ENCODE measurements around the gene CSF2.

Gene CSF2

DNA sequence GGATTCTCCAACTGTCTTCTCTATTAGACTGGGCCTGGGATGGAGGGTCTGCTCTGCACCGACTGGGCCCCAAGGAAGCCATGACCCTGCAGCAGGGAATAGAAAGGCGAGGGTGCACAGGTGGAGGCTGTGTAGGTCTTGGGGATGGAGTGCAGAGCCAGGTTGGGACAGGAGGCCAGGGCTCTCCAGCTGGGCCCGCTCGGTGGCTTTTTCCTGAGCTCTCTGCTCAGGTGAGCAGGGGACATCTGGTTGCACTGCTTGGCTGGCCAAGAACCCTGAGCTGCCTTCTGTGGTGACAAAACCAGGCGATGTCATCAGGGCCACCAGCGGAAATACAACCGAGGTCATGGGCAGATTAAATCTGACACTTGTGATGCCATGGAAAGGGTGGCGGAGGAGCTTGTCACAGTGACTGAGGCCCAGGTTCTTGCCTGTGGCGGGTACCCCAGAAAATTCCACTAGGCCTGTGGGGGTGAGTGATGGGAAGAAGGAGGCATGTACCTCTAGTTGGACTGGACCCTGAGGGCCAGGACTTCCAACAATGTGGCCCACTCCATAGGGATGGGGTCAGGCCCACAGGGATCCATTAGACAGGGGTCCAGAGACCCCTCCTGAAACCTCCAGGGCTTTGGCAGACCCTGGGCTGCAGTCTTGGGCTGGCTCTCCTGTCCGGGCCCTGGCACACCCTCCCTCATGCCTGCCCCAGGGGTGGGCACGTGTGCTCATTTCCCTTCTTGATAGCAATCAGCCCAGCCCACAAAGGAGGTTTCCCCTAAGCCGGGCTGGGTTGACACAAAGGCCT, 17.6 kb upstream of the CSF2 start:
- no peak for DNase-seq

DNA sequence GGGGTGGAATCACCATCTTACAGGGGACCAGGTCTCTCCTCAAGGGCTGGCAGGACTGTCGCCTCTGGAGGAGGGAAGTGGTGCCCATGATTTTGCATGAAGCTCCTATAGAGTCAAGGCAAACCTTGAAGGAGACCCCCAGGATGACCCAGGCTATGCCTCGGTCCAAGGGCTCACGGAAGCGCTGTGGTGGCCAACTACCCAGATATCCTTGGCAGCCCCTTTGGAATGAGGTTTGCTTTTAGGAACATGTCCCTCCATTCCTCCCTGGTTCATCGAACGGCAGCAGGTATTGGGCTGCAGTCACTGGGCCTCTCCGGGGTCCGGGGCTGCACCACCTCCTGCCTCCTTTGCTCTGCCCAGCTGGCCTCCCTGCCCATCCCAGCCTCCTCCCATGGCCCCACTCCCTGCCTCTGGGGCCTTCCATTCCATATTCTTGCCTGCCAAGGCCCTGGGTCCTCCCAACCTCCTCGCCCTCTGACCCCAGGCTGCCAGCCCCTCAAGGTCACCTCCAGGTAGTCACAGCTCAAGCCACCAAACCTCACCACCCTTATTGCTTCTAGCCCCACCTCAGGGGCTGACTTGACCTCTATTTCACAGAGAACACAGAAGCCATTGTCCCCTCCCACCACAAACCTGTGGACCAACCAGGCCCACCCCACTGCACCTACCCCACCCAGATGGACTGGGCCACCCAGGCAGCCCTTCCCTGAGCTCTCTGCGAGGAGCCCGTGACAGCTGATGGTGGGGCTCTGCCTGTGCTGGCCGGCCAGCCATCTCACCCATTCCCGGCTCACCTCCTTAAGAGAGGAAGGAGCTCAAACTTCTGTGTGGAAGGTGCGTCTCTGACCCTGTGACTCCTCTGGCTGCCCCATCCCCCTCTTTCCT, 16.7 kb upstream of the CSF2 start:
- DNase-seq, result no peak

DNA sequence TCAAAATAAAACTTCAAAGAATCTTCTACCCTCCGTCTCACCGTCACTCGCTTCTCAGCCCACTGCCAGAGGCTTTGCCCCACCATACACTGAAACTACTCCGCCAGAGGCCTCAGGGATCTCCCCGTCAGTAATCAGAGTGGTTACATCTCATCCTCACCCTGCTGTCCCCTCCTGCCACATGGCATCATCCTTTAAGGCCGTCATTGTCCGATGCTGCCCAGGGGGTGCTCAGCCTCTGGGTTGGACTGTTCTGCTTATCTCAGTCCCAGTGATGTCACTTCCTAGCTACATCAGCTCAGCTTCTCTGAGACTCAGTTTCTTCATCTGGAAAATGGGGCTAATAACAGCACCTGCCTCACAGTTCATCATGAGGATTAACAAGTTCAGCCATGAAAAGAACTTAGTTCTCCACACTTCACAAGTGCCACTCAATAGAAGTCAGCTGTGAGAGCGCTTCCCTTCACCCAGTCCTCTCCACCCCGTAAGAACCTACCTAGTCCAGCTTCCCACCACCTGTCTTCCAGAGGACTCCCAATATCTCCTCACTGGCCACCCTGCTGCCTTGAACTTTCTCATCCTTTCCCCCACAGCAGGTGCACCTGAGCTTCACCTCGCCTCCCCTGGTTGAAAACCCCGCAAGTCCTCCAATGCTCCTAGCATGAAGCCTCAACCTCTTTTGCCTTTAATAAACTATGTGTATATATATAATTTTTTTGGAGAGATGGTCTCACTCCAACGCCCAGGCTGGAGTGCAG, 15.9 kb upstream of the CSF2 start:
- DNase-seq, result no peak

DNA sequence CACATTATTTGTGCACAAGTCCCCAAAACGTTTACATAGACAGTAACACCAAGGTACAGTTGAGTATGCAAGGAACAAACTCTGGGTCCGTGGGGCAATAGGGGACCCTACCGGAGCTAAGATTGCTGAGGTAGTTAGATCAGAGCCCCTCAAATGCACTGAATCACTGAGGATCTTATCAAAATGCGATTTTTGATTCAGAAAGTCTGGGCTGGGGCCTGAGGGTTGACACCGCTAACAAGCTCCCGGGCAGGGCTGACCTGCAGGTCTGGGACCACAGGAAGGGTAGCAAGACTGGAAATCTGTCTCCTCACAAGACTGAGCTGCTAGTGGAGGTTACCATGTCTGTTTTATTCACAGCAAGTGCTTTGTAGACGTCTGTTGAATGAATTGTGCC, 14.9 kb upstream of the CSF2 start:
- no peak for DNase-seq

DNA sequence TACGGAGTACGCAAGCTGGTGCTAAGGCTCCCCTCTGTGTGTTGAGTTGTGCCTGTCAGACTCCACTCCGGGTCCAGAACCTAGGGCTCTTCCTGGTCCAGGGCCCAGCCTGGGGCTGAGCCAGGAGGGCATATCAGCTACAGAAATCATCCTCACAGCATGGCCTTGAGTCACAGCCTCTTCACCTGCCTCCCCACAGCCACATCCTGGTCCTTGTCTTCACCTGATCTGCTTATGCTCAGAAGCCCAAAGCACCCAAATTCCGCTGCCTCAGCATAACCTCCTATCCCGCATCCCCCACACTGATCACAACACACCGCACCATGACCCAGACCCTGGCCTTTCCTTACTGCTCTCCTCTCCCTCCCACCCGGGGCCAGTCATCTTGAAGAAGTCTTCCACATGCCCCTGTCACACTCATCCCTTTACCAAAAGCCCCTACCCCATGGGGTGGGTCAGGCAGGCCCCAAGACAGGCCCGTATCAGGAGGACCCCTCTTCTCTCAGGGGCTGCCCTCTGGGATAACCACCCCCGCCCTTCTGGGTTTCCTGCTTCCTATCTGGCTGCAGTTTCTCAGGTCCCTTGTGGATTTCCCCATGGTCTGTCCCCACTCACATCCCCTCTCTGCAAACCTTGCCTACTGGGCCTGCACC, 14.4 kb upstream of the CSF2 start:
- DNase-seq, result no peak

DNA sequence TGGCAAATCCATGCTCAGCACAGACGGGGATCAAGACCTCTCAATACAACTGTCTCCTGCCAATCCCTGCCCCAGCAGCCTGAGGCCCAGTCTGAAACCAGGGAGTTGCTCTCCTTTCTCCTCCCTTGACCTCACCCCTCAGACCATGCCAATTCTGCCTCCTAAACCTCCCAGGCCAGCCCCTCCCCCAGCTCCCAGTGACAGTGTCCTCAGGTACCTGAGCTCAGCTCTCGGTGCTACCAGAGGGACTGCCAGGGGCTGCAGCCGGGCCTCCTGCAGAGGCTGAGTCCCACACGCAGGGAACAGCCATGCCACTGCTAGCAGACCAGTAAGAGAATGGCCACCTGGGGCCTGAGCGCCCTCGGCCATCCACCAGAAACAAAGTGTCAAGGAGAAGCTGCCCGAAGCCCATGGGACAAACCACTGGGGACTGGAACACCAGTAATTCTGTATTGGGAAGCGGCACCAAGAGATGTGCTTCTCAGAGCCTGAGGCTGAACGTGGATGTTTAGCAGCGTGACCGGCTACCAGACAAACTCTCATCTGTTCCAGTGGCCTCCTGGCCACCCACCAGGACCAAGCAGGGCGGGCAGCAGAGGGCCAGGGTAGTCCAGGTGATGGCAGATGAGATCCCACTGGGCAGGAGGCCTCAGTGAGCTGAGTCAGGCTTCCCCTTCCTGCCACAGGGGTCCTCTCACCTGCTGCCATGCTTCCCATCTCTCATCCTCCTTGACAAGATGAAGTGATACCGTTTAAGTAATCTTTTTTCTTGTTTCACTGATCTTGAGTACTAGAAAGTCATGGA, 13.7 kb upstream of the CSF2 start:
- no peak for DNase-seq

DNA sequence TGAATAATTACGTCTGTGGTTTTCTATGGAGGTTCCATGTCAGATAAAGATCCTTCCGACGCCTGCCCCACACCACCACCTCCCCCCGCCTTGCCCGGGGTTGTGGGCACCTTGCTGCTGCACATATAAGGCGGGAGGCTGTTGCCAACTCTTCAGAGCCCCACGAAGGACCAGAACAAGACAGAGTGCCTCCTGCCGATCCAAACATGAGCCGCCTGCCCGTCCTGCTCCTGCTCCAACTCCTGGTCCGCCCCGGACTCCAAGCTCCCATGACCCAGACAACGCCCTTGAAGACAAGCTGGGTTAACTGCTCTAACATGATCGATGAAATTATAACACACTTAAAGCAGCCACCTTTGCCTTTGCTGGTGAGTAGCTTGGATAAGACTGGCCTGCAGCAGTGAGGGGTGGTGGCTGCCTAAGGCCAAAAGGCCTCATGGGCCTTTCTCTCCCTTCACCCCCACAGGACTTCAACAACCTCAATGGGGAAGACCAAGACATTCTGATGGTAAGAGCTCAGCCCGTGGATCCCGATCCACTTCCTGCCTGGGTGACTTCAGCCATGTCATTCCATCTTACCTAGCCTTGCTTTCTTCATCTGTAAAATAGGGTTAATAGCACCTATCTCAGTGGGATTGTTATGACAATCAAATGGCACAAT, 13.0 kb upstream of the CSF2 start, which contains the start of gene IL3:
Gene IL3, plus strand, starts transcription at position 155 of the 661 bp plus-strand sequence. Its CDS starts 52 bp downstream, at position 207.
- no peak for DNase-seq

DNA sequence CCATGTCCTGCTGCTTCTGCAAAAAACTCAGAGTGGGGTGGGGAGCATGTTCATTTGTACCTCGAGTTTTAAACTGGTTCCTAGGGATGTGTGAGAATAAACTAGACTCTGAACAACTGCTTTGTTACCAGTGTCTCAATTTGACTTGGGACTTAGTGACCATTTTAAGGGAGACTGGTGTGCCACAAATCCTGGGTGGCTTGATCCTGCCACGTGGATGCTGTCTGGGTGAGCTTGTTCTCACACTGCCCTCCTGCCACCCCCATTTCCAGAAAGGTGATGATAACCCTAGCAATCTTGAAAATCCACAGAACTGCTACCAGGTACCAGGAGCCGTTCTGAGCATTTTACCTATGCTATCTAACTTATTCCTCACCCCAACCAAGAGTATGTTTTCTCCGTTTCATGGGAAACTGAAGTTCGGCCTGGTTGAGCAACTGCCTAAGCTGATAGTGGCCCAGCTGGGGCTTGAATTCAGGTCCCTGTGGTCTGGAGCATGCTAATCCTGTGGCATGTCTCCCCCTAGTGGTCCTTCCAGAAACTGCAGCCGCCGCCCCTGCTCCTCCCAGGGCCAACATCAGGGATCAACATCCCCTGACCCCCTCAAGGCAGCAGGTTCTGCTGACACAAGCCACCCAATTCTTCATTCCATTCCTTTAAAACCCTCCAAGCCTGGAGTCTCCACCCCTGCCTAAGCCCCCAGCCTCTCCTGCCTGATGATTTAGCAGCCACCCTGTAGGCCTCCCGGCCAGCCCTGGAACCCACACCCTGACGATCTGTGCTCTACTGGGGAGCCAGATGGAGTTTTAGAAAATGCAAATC, 10.3 kb upstream of the CSF2 start:
- DNase-seq, result peak; percentile 1

DNA sequence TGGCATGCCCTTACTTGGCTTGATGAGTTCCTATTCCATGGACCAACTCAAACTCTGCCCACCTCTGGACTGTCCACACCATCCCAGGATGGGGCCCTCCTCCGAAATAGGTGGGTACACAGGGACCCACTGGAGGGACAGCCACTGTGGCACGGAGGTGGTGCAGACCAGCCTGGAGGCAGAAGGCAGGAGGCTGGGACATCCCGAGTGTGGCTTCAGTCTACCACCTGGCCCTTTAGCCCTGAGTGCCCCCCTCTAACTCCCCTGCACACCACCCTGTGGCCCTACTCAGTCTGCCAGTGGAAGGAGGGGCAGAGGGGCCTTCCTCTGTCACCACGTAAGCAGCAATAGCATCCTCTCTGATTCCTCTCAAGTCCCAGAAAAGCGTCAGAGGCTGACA, 9.4 kb upstream of the CSF2 start:
- no peak for DNase-seq

DNA sequence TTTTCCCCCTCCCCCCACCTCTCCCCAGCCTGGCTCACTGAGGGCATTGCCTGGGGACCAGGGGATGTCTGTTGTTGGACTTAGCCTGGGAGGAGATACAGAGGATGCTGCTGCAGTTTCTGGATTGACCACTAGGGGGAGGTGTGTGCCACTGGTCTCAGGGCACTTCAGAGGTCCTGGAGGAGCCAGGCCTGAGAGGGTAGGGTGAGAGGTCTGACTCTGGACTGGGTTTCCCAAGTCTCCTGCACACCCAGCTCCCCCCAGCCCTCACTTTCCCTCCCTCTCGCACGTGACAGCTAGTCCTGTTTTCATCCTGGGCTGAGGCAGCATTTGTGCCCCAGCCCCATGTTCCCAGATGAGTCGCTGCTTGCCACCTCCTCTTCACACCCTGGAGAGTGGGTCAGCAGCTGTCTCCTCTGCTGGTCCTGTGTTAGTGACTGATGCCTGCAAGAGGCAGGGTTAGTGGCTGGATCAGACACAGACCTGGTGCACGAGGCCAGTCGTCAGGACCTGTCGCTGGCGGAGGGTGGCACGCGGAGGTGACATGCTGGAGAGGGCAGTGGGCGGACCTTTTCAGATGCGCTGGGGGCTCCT, 8.8 kb upstream of the CSF2 start:
- peak; percentile 1 for DNase-seq

DNA sequence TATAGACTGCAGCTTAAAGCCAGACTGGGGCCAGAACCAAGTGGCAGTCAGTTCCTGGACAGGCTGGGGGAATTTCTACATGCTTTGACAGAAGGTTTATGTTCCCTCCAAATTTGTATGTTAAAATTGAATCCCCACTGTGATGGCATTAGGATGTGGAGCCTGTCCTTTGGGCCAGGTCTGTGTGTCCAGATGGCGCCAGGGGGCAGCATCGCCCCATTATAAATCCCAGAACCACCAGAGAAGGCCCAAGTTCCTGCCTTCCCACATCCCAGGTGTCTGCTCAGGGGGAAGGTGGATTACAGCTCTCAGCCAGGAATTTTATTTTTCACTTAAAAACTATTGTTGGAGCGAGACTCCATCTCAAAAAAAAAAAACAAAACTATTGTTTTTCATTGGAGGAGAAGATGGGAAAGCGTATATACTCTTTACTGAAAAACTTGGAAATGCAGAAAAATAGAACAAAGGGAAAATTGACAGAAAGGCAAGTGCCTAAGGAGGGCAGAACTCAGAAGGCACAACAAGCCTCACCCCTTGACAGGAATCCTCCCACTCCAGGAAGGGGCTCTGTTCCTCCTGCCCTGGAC, 8.1 kb upstream of the CSF2 start:
- peak; percentile 34 for DNase-seq

DNA sequence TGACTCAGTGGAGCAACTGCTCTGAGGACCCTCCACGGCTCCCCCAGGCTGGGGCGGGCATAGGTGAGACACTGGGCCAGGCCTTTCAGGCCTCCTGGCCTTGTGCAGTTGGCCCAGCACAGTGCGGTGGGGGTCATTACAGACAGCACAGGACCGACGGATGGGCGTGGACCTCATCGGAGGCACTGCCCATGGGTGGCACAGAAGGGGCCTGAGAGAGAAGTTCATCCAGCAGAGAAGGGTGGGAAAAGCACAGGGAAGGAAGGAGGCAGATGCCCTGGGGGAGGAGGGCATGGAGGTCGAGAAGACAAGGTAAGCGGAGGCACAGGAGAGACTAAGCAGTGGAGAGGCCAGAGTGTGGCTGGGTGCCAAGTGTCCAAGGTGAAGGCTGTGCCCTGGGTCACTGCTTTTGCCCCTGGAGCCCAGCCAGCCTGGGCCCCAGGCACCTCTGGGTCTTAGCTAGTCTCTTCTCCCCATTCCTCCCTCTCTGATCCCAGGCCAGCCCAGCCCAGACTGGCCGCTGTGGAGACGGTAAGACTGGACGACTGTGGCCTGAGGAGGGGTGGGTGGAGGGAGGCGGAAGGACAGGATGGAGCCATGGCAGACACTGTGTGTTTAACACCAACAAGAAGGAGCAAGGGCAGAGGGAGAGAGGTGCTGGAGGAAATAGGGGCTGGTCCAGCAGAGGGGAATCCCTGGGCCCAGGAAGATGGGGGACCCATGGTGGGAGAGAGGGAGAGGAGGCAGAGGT, 7.5 kb upstream of the CSF2 start:
- no peak for DNase-seq

DNA sequence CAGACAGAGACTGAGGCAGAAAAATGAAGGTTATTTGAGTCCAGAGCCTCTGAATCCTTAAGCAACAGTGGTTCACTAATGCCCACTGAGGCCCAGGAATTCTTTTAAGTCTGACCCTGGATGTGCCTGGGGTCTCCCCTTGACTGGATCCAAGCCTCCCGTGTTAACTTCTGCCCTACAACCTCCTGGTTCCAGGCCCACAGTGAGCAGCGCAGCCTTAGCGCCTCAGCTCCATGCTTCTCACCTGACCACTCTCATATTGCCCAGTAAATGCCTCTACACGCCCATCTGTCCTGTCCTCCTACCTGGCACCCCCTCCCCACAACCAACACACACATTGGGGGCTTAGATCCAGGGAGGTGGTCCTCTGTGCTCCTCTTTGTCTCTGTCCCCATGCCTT, 6.7 kb upstream of the CSF2 start:
- no peak for DNase-seq

DNA sequence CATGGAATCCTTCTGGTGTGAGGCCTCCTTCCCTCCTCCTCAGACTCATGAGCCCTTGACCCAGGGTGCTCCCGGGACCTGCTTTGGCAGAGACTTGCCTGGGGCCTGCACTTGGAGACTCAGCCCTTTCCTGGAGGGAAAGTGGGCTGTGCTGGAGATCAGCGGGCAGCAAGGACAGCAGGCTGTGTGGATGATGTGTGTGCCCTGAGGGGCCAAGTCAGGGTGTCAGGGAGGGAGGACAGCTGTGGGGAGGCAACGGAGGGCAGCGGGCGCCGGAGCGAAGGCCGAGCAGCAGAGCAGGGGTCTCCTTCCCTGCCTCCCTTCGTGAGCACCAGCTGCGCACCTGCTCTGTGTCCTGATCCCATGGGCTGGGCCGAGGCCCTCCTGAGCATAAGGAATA, 6.1 kb upstream of the CSF2 start:
- DNase-seq, result no peak

DNA sequence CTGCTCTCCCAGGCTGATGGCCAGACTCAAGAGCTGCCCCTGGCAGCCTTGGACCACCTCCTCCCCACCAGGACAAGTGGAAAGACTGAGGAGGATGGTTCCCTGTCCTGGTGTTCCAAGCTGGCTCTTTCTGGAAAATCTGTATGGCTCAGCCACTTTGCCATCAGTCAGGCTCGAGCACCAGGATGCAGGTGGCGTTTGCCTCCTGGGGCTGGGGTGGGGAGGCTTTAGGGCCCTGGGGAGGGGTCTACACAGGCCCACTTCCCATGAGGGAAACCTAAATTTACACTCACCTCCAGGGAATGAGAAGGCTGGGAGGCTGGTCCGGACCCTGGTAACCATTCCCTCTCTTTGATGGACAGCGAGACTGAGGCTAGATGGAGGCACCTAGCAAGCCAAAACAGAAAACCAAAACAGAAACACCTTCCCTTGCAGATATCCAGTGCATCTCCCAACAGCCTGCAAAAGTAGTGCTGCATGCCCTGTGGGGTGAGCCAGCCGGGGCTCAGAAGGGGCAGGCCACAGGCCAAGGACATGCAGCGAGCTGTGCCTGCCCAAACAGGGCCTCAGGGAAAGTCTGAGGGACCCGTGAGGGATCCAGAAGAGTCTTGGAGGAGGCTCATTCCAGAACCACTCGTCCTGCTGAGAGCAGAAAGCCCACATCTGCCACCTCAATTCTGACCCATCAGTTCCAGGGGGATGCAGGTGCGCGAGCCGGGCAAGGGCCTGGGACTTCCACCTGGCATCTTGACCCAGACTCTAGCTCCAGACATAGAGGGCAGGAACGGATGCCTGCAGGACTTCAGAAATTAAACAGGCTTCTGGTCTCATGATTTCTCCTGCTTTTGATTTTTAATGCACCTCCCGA, 5.4 kb upstream of the CSF2 start:
- DNase-seq, result no peak

DNA sequence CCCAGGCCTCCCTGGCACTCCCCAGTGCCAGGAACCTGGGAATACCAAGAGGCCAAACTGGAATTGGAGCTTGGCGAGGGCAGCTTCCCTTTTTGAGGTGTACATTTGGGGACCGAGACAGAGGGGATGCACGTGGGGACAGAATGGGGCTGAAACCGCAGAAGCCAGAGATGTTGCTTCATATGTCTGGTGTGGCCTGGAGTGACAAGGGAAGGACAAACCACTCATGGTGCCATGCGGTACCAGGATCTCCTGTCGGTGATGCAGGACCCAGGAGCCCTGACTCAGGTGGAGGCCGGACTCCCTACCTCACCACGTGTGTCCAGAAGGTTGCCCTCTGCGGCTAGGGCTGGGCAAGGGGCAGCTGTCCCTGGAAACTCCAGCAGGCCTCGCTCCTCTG, 4.0 kb upstream of the CSF2 start:
- DNase-seq, result no peak

DNA sequence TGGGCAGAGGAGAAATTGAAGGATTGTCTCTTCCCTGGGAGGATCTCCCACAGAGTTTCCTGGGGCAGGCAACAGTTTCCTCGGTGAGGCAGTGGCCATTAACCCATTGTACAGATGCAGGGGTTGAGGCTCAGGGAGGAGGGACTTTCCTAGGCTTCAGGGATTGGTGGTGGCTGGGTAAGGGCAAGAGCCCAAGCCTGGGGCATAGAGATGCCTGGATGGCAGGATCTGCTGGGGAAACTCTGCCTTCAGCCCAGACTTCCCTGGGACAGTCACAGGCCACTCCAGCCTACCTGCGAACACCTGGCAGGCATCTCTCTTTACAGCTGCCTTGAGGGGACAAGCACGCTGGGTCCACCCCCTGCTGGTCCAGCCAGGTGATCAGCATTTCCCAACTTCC, 3.6 kb upstream of the CSF2 start:
- no peak for DNase-seq

All from NCI-H526 treated with DMSO at 0.1 percent for 48 hours (cell line).